HCT116 (cell line): ENCODE results near the gene SLC9B1. TPM values are rescaled to one million over a fixed set of nuclear protein-coding genes. Genes with fewer than 3 reads are reported as not detected.

ENCODE experiments used
- ATAC-seq: fragments of 200-7000 bp; cut with Tn5 transposase; 2 replicates; pipeline ENCODE4 v1.9.1; 2020; ENCODE audit warnings: mild to moderate bottlenecking, moderate library complexity
- BruUV-seq: library from RNA; stranded (reverse); fragments of 400-500 nt; replicated peaks from 2 replicates; lab custom pipeline; 2021; lab: Mats Ljungman, UMichigan
- CTCF ChIA-PET: fragments of 300-600 bp; sonication (Branson Sonifier 250); formaldehyde crosslinking; loops from one replicate; lab custom pipeline; 2021; ENCODE audit warnings: antibody characterized with exemption; lab: Charles Lee
- POLR2A ChIA-PET: fragments of 300-600, 350-600 bp; sonication (Branson Sonifier 250); formaldehyde crosslinking; loops from one replicate; lab custom pipeline; 2021; ENCODE audit warnings: antibody characterized with exemption; lab: Charles Lee
- RAD21 ChIA-PET, 2 experiments: fragments of 300-600 bp; sonication (Branson Sonifier 250); formaldehyde crosslinking; loops; one replicate each; lab custom pipeline; 2023; ENCODE audit warnings: low total read pairs in 2 of 2; ENCODE audit not compliant: uncharacterized antibody in 2 of 2, unreplicated experiment in 2 of 2, low non-redundant PET in 1 of 2; lab: Charles Lee
- DNase-seq: peaks from one replicate; pipeline ENCODE4 v3.0.0-alpha.2; 2010; ENCODE audit warnings: low read depth, low spot score
- H2AFZ ChIP-seq: fragments of 200-600 bp; shearing (Covaris generic), sonication (generic); 2 replicates; pipeline ENCODE4 v1.6.1; 2017; ENCODE audit warnings: low read depth, mixed run types, mixed read lengths, antibody characterized with exemption, low read length; ENCODE audit not compliant: poor library complexity, severe bottlenecking
- H3K27ac ChIP-seq: 2 replicates; pipeline ENCODE4 v1.5.1; 2012; ENCODE audit warnings: low read depth, low read length
- H3K27me3 ChIP-seq: fragments of 200-600 bp; sonication (generic); 2 replicates; pipeline ENCODE4 v1.6.1; 2016; ENCODE audit warnings: mixed run types, low read length, mixed read lengths; ENCODE audit not compliant: insufficient read depth
- H3K36me3 ChIP-seq, 2 experiments: fragments of 200-500 bp in 1 of 2; fragments of 200-600 bp in 1 of 2; sonication (Bioruptor generic) in 1 of 2; sonication (generic) in 1 of 2; 2 replicates each; pipeline versions ENCODE4 v1.5.1 to v1.6.1; 2014 to 2016; ENCODE audit warnings: low read length in 2 of 2, inconsistent platforms in 1 of 2, mixed read lengths in 1 of 2, mixed run types in 1 of 2; ENCODE audit not compliant: insufficient read depth in 2 of 2, control insufficient read depth in 1 of 2
- H3K4me1 ChIP-seq, 2 experiments: fragments of 200-600 bp in 1 of 2; sonication (generic) in 1 of 2; 2 replicates each; pipeline versions ENCODE4 v1.5.1 to v1.6.1; 2012 to 2017; ENCODE audit warnings: low read length in 2 of 2, inconsistent platforms in 1 of 2, mild to moderate bottlenecking in 1 of 2, mixed read lengths in 1 of 2, mixed run types in 1 of 2, moderate library complexity in 1 of 2; ENCODE audit not compliant: insufficient read depth in 2 of 2, control insufficient read depth in 1 of 2
- H3K4me2 ChIP-seq: fragments of 200-600 bp; sonication (generic); 2 replicates; pipeline ENCODE4 v1.6.1; 2017; ENCODE audit warnings: mixed run types, low read length, mixed read lengths
- H3K4me3 ChIP-seq, 2 experiments: fragments of 200-600 bp in 1 of 2; sonication (generic) in 1 of 2; replicated peaks in 1 of 2; 2 replicates each; pipeline ENCODE4 v1.5.1; 2011 to 2016; ENCODE audit warnings: low read length in 2 of 2, control low read depth in 1 of 2, low read depth in 1 of 2, mild to moderate bottlenecking in 1 of 2, mixed read lengths in 1 of 2, mixed run types in 1 of 2
- H3K79me2 ChIP-seq: fragments of 200-600 bp; sonication (generic); 2 replicates; pipeline ENCODE4 v1.6.1; 2017; ENCODE audit warnings: mild to moderate bottlenecking, mixed run types, low read length, moderate library complexity, mixed read lengths; ENCODE audit not compliant: insufficient read depth
- H3K9ac ChIP-seq: fragments of 200-600 bp; sonication (generic); 2 replicates; pipeline ENCODE4 v1.6.1; 2016; ENCODE audit warnings: low read length, mixed read lengths
- H3K9me2 ChIP-seq: fragments of 200-600 bp; sonication (generic), shearing (Covaris generic); 2 replicates; pipeline ENCODE4 v1.6.1; 2017; ENCODE audit warnings: mixed run types, mild to moderate bottlenecking, moderate library complexity; ENCODE audit not compliant: insufficient read depth
- H3K9me3 ChIP-seq, 2 experiments: fragments of 200-500 bp in 1 of 2; fragments of 200-600 bp in 1 of 2; sonication (Bioruptor generic) in 1 of 2; sonication (generic) in 1 of 2; 2 replicates each; pipeline ENCODE4 v1.6.1; 2014 to 2017; ENCODE audit warnings: low read length in 2 of 2, mixed read lengths in 2 of 2, inconsistent platforms in 1 of 2, low read depth in 1 of 2, mild to moderate bottlenecking in 1 of 2, mixed run types in 1 of 2, moderate library complexity in 1 of 2; ENCODE audit not compliant: control insufficient read depth in 1 of 2, insufficient read depth in 1 of 2
- H4K20me1 ChIP-seq: fragments of 200-600 bp; sonication (generic), shearing (Covaris generic); 2 replicates; pipeline ENCODE4 v1.6.1; 2017; ENCODE audit warnings: mixed run types, mild to moderate bottlenecking, moderate library complexity; ENCODE audit not compliant: insufficient read depth
- CEBPB ChIP-seq: IDR thresholded peaks from 2 replicates; pipeline ENCODE4 v1.6.1; 2012; ENCODE audit warnings: low read depth
- EGR1 ChIP-seq: IDR thresholded peaks from 2 replicates; pipeline ENCODE4 v1.6.1; 2012; ENCODE audit warnings: low read depth
- RAD21 ChIP-seq: IDR thresholded peaks from 2 replicates; pipeline ENCODE4 v1.6.1; 2012; ENCODE audit warnings: low read depth, mild to moderate bottlenecking
- TCF7L2 ChIP-seq: IDR thresholded peaks from 2 replicates; pipeline ENCODE4 v1.7.0; 2011; ENCODE audit warnings: borderline replicate concordance, inconsistent platforms; ENCODE audit not compliant: insufficient read depth, insufficient read length; ENCODE audit errors: extremely low read depth
- ZFX ChIP-seq: fragments of 450-650 bp; IDR thresholded peaks from 2 replicates; pipeline ENCODE4 v1.6.1; 2017
- intact Hi-C: fragments of 100-400 bp; cut with micrococcal nuclease; formaldehyde crosslinking; loops from 2 replicates; pipeline ENCODE4 v1.10.0; 2022
- total RNA-seq: library from RNA; stranded (reverse); gene quantifications from one replicate; pipeline ENCODE4 v1.2.1, GENCODE V29; 2021; ENCODE audit not compliant: unreplicated experiment

SLC9B1 gene
- total RNA-seq, 1 experiment from 2014 or later: 0.74 TPM

DNA sequence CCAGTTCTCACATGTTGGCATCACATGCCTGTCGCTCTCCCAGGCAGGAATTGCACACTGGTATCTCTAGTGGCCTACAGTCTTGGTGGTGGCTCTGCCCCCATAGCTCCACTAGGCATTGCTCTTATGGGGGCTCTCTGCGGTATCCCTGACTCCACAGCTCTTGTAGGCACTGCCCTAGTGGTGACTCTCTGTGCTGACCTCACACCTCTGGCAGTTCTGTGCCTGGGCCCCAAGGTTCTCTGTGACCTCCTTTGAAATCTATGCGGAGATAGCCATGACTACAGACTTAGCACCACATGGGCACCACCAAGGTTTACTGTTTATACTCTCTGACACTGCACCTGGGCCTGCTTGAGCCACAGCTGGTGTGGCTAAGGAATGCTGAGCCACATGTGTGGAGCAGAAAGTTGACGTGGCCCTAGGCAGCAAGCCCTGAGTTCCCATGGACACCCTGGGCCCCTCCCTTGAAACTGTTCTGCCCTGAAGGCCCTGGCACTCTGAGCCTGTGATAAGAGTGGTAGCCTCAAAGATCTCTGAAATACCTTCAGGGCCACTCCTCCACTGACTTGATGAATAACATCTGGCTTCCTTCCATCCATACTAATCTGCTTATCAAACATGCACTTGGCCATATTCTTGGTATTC is 8.0 kb downstream of the SLC9B1 start:
- Histone ChIP-seq H3K4me3 (no peak overlapping the region), H3K9me2 (no peaks in the 10 kb centered on the region), H3K79me2 (no peaks in the 10 kb centered on the region), H3K4me2 (no peak overlapping the region), H3K9ac (no peak overlapping the region), H3K9me3 (no peaks in the 10 kb centered on the region), H3K27ac (no peak overlapping the region), H3K4me1 (no peaks in the 10 kb centered on the region), H4K20me1 (no peaks in the 10 kb centered on the region), H3K27me3 (no peaks in the 10 kb centered on the region), H3K36me3 (no peaks in the 10 kb centered on the region), H2AFZ (no peak overlapping the region)
- DNase-seq (no peak), ATAC-seq (no peak)
- TF ChIP-seq ZFX (no peak), TCF7L2 (no peak)
- intact Hi-C loops: no loop called here
- CTCF ChIA-PET: interaction anchor here (1.2 to 1.5 kb wide), 2 partner anchors 88 to 391 kb away, joined by 3 to 8 read pairs; partner anchors contain the start of gene BDH2
- RAD21 ChIA-PET: no interaction called here
- POLR2A ChIA-PET: no interaction called here
- no TSS peak for BruUV-seq

DNA sequence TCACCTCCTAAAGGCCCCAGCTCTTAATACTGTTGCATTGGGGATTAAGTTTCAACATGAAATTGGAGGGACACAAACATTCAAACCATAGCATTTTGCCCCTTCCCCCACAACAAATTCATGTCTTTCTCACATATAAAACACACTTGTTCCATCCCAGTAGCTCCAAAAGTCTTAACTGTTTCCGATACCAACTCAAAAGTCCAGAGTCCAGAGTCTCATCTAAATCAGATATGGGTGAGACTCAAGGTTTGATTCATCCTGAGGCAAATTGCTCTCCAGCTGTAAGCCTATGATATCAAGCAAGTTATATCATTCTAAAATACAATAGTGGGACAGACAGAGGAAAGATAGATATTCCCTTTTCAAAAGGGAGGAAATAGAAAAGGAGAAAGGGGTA is 8.7 kb downstream of the SLC9B1 start:
- no peak overlapping the region for H3K4me3 ChIP-seq
- no peak overlapping the region for H2AFZ ChIP-seq
- H4K20me1 ChIP-seq: no peaks in the 10 kb centered on the region
- intact Hi-C loops: no loop called here
- no peaks in the 10 kb centered on the region for H3K79me2 ChIP-seq
- ChIA-PET CTCF (interaction anchor here (1.2 to 1.5 kb wide), 2 partner anchors 89 to 390 kb away, joined by 3 to 8 read pairs; partner anchors contain the start of gene BDH2), POLR2A (interaction anchor here (0.5 kb wide), 1 partner anchor 201 kb away, joined by 3 read pairs; no protein-coding TSS in a partner anchor), RAD21 (no interaction called here)
- BruUV-seq: no TSS peak
- no peaks in the 10 kb centered on the region for H3K36me3 ChIP-seq
- H3K27me3 ChIP-seq: no peaks in the 10 kb centered on the region
- H3K27ac ChIP-seq: no peak overlapping the region
- TF ChIP-seq EGR1 (no peak), RAD21 (no peak), CEBPB (no peak)
- H3K9ac ChIP-seq: no peak overlapping the region
- no peaks in the 10 kb centered on the region for H3K9me2 ChIP-seq
- DNase-seq: no peak
- no peak for ATAC-seq
- H3K4me1 ChIP-seq: no peaks in the 10 kb centered on the region
- H3K9me3 ChIP-seq: no peaks in the 10 kb centered on the region
- H3K4me2 ChIP-seq: no peak overlapping the region
